Stimulated activated CD4-positive, alpha-beta T cell treated with anti-CD3 and anti-CD28 coated beads, Interleukin-4, amount 100 ng/mL, for 24 hours (primary cell): ENCODE data around the gene OAS1.
"Not testable (repeated sequence)": the region's sequence is repeated elsewhere in the genome, so short reads cannot be mapped to it uniquely, and the experiment has no call there.

ENCODE experiments used
- DNase-seq: peaks from one replicate; pipeline ENCODE4 v3.0.0-alpha.2; 2020

OAS1 gene

GRCh38 chr12:112938751-112939150, 32.0 kb downstream of the OAS1 start:
- no peak for DNase-seq

GRCh38 chr12:112939761-112940381, 33.1 kb downstream of the OAS1 start:
- DNase-seq = no peak

GRCh38 chr12:112941528-112942335, 35.0 kb downstream of the OAS1 start:
- no peak for DNase-seq

- no peak for DNase-seq
Observed at GRCh38 chr12:112942572-112942971, 35.8 kb downstream of the OAS1 start.

GRCh38 chr12:112944024-112944690, 37.4 kb downstream of the OAS1 start:
- no peak for DNase-seq

- no peak for DNase-seq
Observed at GRCh38 chr12:112945515-112945914, 38.8 kb downstream of the OAS1 start.

- no peak for DNase-seq
Observed at GRCh38 chr12:112946236-112947000, 39.7 kb downstream of the OAS1 start.

GRCh38 chr12:112947314-112947713, 40.6 kb downstream of the OAS1 start:
- no peak for DNase-seq

- DNase-seq = no peak
Observed at GRCh38 chr12:112947761-112948160, 41.0 kb downstream of the OAS1 start.

- DNase-seq = no peak
Observed at GRCh38 chr12:112948806-112949205, 42.0 kb downstream of the OAS1 start.

GRCh38 chr12:112950701-112951100, 43.9 kb downstream of the OAS1 start:
- no peak for DNase-seq

- not testable (repeated sequence) for DNase-seq
Observed at GRCh38 chr12:112957125-112957524, 50.4 kb downstream of the OAS1 start.

- DNase-seq = no peak
Observed at GRCh38 chr12:112961074-112961473, 54.3 kb downstream of the OAS1 start.

- DNase-seq = no peak
Observed at GRCh38 chr12:112961536-112961935, 54.8 kb downstream of the OAS1 start.

- DNase-seq = no peak
Observed at GRCh38 chr12:112962561-112962960, 55.8 kb downstream of the OAS1 start.

- DNase-seq = no peak
Observed at GRCh38 chr12:112963227-112963861, 56.6 kb downstream of the OAS1 start.

GRCh38 chr12:112964067-112964670, 57.4 kb downstream of the OAS1 start:
- no peak for DNase-seq

GRCh38 chr12:112964915-112965314, 58.2 kb downstream of the OAS1 start:
- no peak for DNase-seq

- DNase-seq = no peak
Observed at GRCh38 chr12:112965643-112966042, 58.9 kb downstream of the OAS1 start.

GRCh38 chr12:112967306-112967705, 60.5 kb downstream of the OAS1 start:
- DNase-seq = no peak

- DNase-seq = no peak
Observed at GRCh38 chr12:112967858-112968257, 61.1 kb downstream of the OAS1 start.
